GM23248 (cell line): ENCODE data around the gene SDE2. TPM values are rescaled to one million over a fixed set of nuclear protein-coding genes. Genes with fewer than 3 reads are reported as not detected.

Source experiments
- DNase-seq: peaks from one replicate; pipeline ENCODE4 v3.0.0-alpha.2; 2015
- H2AFZ ChIP-seq: fragments of 200-600 bp; sonication (generic); 2 replicates; pipeline ENCODE4 v1.6.1; 2016; ENCODE audit warnings: antibody characterized with exemption
- H3F3A ChIP-seq: fragments of 200-600 bp; sonication (generic); 2 replicates; pipeline ENCODE4 v1.6.1; 2016; ENCODE audit warnings: mild to moderate bottlenecking, antibody characterized with exemption, mixed run types; ENCODE audit not compliant: insufficient read depth
- H3K27ac ChIP-seq: fragments of 200-600 bp; sonication (generic); 2 replicates; pipeline ENCODE4 v1.5.1; 2016; ENCODE audit warnings: mild to moderate bottlenecking
- H3K27me3 ChIP-seq: fragments of 200-600 bp; sonication (generic); replicated peaks from 2 replicates; pipeline ENCODE4 v1.6.1; 2016; ENCODE audit warnings: mild to moderate bottlenecking; ENCODE audit not compliant: insufficient read depth
- H3K36me3 ChIP-seq: fragments of 200-600 bp; sonication (generic); 2 replicates; pipeline ENCODE4 v1.6.1; 2016; ENCODE audit warnings: low read depth, mild to moderate bottlenecking
- H3K4me1 ChIP-seq: fragments of 200-600 bp; sonication (generic); 2 replicates; pipeline ENCODE4 v1.6.1; 2016; ENCODE audit warnings: mild to moderate bottlenecking; ENCODE audit not compliant: insufficient read depth
- H3K4me2 ChIP-seq: fragments of 200-600 bp; sonication (generic); one replicate; pipeline ENCODE4 v1.6.1; 2016; ENCODE audit warnings: mild to moderate bottlenecking; ENCODE audit not compliant: unreplicated experiment
- H3K4me3 ChIP-seq: fragments of 200-600 bp; sonication (generic); 2 replicates; pipeline ENCODE4 v1.5.1; 2016; ENCODE audit warnings: mild to moderate bottlenecking
- H3K79me2 ChIP-seq: fragments of 200-600 bp; sonication (generic); 2 replicates; pipeline ENCODE4 v1.6.1; 2016; ENCODE audit warnings: mild to moderate bottlenecking; ENCODE audit not compliant: insufficient read depth
- H3K9ac ChIP-seq: fragments of 200-600 bp; sonication (generic); 2 replicates; pipeline ENCODE4 v1.6.1; 2016; ENCODE audit warnings: mild to moderate bottlenecking
- H3K9me2 ChIP-seq: fragments of 200-600 bp; sonication (generic); 2 replicates; pipeline ENCODE4 v1.6.1; 2016; ENCODE audit warnings: mixed run types, mild to moderate bottlenecking, moderate library complexity; ENCODE audit not compliant: insufficient read depth
- H3K9me3 ChIP-seq: fragments of 200-600 bp; sonication (generic); one replicate; pipeline ENCODE4 v1.6.1; 2017; ENCODE audit warnings: low read depth
- H4K20me1 ChIP-seq: fragments of 200-600 bp; sonication (generic); 2 replicates; pipeline ENCODE4 v1.6.0; 2016; ENCODE audit not compliant: insufficient read depth
- EZH2 ChIP-seq: fragments of 200-600 bp; sonication (generic); IDR thresholded peaks from 2 replicates; pipeline ENCODE4 v1.6.1; 2018; ENCODE audit warnings: antibody characterized with exemption, mild to moderate bottlenecking; ENCODE audit not compliant: insufficient read depth, poor library complexity, severe bottlenecking
- EZH2phosphoT487 ChIP-seq: fragments of 200-600 bp; sonication (generic); IDR thresholded peaks from 2 replicates; pipeline ENCODE4 v1.6.1; 2018; ENCODE audit warnings: antibody characterized with exemption, moderate library complexity, mild to moderate bottlenecking, low read depth; ENCODE audit not compliant: insufficient read depth
- WGBS, 2 experiments: methylation state at CpG; one replicate each; pipeline ENCODE4 v1.1.6; 2015 to 2017; ENCODE audit warnings: low lambda C conversion rate in 2 of 2, low coverage in 1 of 2; ENCODE audit errors: missing lambda C conversion rate in 2 of 2; 5-methylcytosine and 5-hydroxymethylcytosine counted together
- in situ Hi-C: fragments of 300-500 bp; cut with MboI; formaldehyde crosslinking; loops from 2 replicates; pipeline ENCODE4 v1.15.0; 2020
- polyA plus RNA-seq: library from polyadenylated mRNA; unstranded; fragments of >200 nt; fragmentation: Nextera tagmentation; extraction: Ambion mirVana; gene quantifications from 2 replicates; pipeline ENCODE4 v1.2.1, GENCODE V29; 2016
- total RNA-seq: library from RNA; depleted of rRNA; stranded (reverse); fragments of >200 nt; shearing (Covaris generic); gene quantifications from 2 replicates; pipeline ENCODE4 v1.2.3, GENCODE V29; 2014

The SDE2 gene
- total and polyA plus RNA-seq, 2 experiments from 2014 or later, result 18.0 to 21.6 TPM

DNA sequence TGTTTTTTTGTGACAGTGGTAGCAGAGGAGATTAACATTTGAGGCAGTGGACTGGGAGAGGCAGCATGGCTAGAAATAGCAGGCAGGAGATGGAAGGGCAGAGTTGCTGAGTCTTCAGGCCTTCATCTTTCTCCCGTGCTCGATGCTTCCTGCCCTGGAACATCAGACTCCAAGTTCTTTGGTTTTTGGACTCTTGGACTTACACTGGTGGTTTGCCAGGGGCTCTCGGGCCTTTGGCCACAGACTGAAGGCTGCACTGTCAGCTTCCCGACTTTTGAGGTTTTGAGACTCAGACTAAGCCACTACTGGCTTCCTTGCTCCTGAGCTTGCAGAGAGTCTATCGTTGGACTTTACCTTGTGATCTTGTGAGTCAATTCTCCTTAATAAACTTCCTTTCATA lies 33.9 kb downstream of the SDE2 start:
- WGBS, 2 experiments, result 52 to 71% methylated on average over 5 of the region's 5 CpGs
- in situ Hi-C loops, result no loop called here
- Histone ChIP-seq H3K9me2 (no peaks in the 10 kb centered on the region), H2AFZ (no peak overlapping the region; the same call in 1 of the 2 replicates), H3K79me2 (no peaks in the 10 kb centered on the region), H3K9ac (no peak overlapping the region), H3K27me3 (no peaks in the 10 kb centered on the region), H3K27ac (no peak overlapping the region), H3K9me3 (no peaks in the 10 kb centered on the region), H4K20me1 (no peaks in the 10 kb centered on the region), H3K4me1 (no peaks in the 10 kb centered on the region), H3F3A (no peaks in the 10 kb centered on the region), H3K4me2 (no peak overlapping the region), H3K36me3 (no peaks in the 10 kb centered on the region), H3K4me3 (no peak overlapping the region)
- DNase-seq, result no peak
- TF ChIP-seq EZH2phosphoT487 (no peak), EZH2 (no peak)

DNA sequence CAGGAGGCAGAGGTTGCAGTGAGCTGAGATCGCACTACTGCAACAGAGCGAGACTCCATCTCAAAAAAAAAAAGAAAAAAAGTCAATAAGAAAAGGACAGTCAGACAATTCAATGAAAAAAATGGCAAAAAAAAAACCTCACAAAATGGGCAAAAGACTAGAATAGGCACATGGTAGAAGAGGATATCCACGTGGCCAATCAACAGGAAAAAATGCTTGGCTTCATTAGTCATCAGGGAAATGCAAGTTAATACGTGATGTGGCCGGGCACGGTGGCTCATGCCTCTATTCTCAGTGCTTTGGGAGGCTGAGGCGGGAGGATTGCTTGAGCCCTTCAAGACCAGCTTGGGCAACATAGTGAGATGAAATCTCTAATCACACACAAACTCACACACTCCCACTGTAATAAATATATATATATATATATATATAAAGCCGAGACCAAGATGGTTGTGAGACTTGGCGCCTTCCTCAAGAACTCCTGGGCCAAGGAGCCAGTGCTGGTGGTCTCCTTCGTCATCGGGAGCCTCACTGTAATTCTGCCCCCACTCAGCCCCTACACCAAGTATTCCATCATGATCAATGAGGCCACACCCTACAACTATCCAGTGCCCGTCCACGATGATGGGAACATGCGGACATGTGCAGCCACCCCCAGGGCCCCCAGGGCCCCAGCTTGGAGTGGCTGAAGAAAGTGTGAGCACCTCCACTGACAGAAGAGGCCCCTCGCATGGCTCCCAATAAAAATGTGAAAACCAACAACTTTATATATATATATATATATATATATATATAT lies 35.2 kb downstream of the SDE2 start:
- Histone ChIP-seq H4K20me1 (no peaks in the 10 kb centered on the region), H3K27ac (no peak overlapping the region), H3K4me1 (no peaks in the 10 kb centered on the region), H3K79me2 (no peaks in the 10 kb centered on the region), H3K36me3 (no peaks in the 10 kb centered on the region), H3K4me3 (no peak overlapping the region), H2AFZ (no peak overlapping the region), H3F3A (no peaks in the 10 kb centered on the region), H3K9ac (no peak overlapping the region), H3K27me3 (no peaks in the 10 kb centered on the region), H3K9me3 (no peaks in the 10 kb centered on the region), H3K9me2 (no peaks in the 10 kb centered on the region), H3K4me2 (no peak overlapping the region)
- 92 to 93% methylated on average over 14 to 15 of the region's 15 CpGs for WGBS, 2 experiments
- no peak for DNase-seq
- in situ Hi-C loops, result no loop called here
- no peak for TF ChIP-seq EZH2phosphoT487
- TF ChIP-seq EZH2, result no peak

DNA sequence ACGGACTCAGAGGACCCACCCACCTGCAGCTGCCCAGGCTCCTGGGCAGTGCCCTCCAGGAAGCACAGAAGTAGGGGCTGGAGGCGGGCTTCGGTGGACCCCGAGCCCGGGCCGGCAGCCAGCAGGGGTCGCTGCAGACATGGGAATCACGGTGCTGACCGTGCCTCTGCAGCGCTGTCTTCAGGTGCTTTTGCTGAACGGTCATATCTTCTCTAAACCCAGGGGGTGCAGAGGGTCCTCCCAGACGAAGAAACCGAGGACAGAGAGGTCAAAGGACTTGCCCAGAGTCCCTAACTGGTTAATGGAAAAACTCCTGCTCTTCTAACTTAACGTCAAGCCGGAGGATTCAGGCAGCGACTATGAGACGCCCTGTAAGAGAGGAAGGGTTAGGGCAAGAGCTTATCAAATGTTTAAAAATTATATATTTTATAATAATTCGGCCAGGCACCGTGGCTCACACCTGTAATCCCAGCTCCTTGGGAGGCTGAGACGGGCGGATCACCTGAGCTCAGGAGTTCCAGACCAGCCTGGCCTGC lies 36.6 kb downstream of the SDE2 start:
- Histone ChIP-seq H3K4me3 (0 out of 2 replicates have a peak overlapping the region, but pooled peaks have one; percentile 16), H3K9me3 (no peaks in the 10 kb centered on the region), H3K79me2 (no peaks in the 10 kb centered on the region), H3F3A (no peaks in the 10 kb centered on the region), H3K36me3 (no peaks in the 10 kb centered on the region), H3K4me1 (no peaks in the 10 kb centered on the region), H3K9ac (no peak overlapping the region), H2AFZ (peak overlapping the region; percentile 29; the same call in 1 of the 2 replicates), H3K27me3 (no peaks in the 10 kb centered on the region), H3K27ac (no peak overlapping the region), H3K9me2 (no peaks in the 10 kb centered on the region), H4K20me1 (no peaks in the 10 kb centered on the region), H3K4me2 (no peak overlapping the region)
- DNase-seq, result peak; percentile 36
- WGBS, 2 experiments, result 27 to 28% methylated on average over 21 of the region's 21 CpGs
- TF ChIP-seq EZH2phosphoT487 (no peak), EZH2 (no peak)
- in situ Hi-C loops, result no loop called here

DNA sequence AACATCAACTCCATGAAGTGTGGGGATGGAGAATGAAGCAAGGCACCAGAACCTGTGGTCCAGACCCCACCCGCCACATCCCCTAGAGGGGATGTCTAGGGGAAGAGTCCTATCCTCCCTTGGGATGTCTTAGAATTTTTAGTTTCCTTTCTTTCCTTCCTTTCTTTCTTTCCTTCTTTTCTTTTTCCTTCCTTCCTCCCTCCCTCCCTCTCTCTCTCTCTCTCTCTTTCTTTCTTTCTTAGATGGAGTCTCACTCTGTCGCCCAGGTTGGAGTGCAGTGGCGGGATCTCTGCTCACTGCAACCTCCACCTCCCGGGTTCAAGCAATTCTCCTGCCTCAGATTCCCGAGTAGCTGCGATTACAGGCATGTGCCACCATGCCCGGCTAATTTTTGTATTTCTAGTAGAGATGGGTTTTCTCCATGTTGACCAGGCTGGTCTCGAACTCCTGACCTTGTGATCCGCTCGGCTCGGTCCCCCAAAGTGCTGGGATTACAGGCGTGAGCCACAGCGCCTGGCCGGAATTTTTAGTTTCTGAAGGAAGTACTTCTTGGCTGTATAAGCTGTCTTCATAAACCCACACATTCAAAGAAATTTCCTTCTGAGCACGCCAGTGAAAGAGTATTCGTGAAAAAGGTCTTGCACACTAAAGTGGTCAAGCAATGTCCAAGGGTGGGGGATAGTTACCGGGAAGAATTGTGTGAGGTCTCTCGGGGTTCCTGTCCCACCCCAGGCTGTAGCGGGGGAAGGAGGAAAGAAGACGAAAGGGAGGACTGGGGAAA lies 37.3 kb downstream of the SDE2 start:
- H4K20me1 ChIP-seq, result no peaks in the 10 kb centered on the region
- no peak for DNase-seq
- H3K9me2 ChIP-seq, result no peaks in the 10 kb centered on the region
- H3K4me2 ChIP-seq, result no peak overlapping the region
- H3K27me3 ChIP-seq, result no peaks in the 10 kb centered on the region
- whole genome bisulfite sequencing, 2 experiments, result 50% methylated on average over 20 of the region's 20 CpGs
- no peaks in the 10 kb centered on the region for H3F3A ChIP-seq
- H2AFZ ChIP-seq, result peak overlapping the region; percentile 29; the same call in 1 of the 2 replicates
- H3K4me3 ChIP-seq, result 0 out of 2 replicates have a peak overlapping the region, but pooled peaks have one; percentile 16
- no peaks in the 10 kb centered on the region for H3K9me3 ChIP-seq
- H3K27ac ChIP-seq, result no peak overlapping the region
- no peaks in the 10 kb centered on the region for H3K36me3 ChIP-seq
- in situ Hi-C loops, result no loop called here
- TF ChIP-seq EZH2, result no peak
- no peaks in the 10 kb centered on the region for H3K79me2 ChIP-seq
- H3K9ac ChIP-seq, result no peak overlapping the region
- H3K4me1 ChIP-seq, result no peaks in the 10 kb centered on the region
